Muscle layer of duodenum (tissue), 2 donors: ENCODE measurements around the gene RAI1.

ENCODE experiments used
- H3K27ac ChIP-seq: one replicate; pipeline ENCODE4 v1.7.0; 2013; ENCODE audit warnings: mild to moderate bottlenecking, low read length
- H3K27me3 ChIP-seq: one replicate; pipeline ENCODE4 v1.7.0; 2013; ENCODE audit warnings: low read depth, mild to moderate bottlenecking, control low read depth, low read length
- H3K36me3 ChIP-seq, 2 donors: one replicate each; pipeline ENCODE4 v1.7.0; 2013; ENCODE audit warnings: low read length in 2 of 2, control low read depth in 1 of 2, mild to moderate bottlenecking in 1 of 2; ENCODE audit not compliant: insufficient read depth in 2 of 2, control insufficient read depth in 1 of 2
- H3K4me1 ChIP-seq, 2 donors: one replicate each; pipeline ENCODE4 v1.7.0; 2013; ENCODE audit warnings: low read length in 2 of 2, mild to moderate bottlenecking in 2 of 2, control low read depth in 1 of 2, moderate library complexity in 1 of 2; ENCODE audit not compliant: insufficient read depth in 2 of 2, control insufficient read depth in 1 of 2
- H3K4me3 ChIP-seq, 2 donors: one replicate each; pipeline ENCODE4 v1.7.0; 2013; ENCODE audit warnings: low read length in 2 of 2, low read depth in 1 of 2, mild to moderate bottlenecking in 1 of 2
- H3K9me3 ChIP-seq, 2 donors: one replicate each; pipeline ENCODE4 v1.7.0; 2013; ENCODE audit warnings: low read length in 2 of 2, control low read depth in 1 of 2, mild to moderate bottlenecking in 1 of 2; ENCODE audit not compliant: control insufficient read depth in 1 of 2
- donor health status: healthy.

Gene RAI1

DNA sequence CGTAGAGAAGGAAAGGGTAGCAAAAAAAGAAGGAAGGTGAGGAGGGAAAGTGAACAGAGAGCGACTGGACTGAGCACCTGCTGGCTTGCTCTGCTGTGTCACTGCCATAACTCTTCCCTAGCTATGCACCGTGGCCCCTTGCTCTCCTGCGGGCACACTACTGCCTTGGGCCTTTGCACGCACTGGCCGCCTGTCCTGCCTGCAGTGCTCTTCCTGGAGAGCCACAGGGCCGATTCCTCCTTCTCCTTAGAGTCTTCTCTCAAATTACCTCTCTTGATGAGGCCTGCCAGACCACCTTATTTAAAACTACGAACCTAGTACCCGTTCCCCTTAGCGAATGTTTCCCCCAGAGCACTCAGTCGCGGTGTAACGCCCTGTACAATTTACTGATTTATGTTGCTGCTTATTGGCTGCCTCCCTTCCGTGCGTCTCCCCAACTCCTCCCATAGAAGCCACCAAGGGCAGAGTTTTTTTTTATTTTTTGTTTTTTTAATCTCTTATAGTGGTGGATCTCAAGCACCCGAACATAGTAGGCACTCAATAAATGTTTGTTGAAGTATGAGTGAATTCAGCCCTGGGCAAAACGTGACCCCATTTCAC, 70.3 kb downstream of the RAI1 start:
- peak overlapping the region in 1 of 2 donors; percentile 57 for H3K4me3 ChIP-seq
- no peaks in the 10 kb centered on the region for H3K9me3 ChIP-seq
- H3K4me1 ChIP-seq, result peaks cover 12 to 42% of the 10 kb centered on the region in 2 donors
- no peaks in the 10 kb centered on the region for H3K36me3 ChIP-seq
- no peaks in the 10 kb centered on the region for H3K27me3 ChIP-seq
- peak overlapping the region; percentile 77 for H3K27ac ChIP-seq

DNA sequence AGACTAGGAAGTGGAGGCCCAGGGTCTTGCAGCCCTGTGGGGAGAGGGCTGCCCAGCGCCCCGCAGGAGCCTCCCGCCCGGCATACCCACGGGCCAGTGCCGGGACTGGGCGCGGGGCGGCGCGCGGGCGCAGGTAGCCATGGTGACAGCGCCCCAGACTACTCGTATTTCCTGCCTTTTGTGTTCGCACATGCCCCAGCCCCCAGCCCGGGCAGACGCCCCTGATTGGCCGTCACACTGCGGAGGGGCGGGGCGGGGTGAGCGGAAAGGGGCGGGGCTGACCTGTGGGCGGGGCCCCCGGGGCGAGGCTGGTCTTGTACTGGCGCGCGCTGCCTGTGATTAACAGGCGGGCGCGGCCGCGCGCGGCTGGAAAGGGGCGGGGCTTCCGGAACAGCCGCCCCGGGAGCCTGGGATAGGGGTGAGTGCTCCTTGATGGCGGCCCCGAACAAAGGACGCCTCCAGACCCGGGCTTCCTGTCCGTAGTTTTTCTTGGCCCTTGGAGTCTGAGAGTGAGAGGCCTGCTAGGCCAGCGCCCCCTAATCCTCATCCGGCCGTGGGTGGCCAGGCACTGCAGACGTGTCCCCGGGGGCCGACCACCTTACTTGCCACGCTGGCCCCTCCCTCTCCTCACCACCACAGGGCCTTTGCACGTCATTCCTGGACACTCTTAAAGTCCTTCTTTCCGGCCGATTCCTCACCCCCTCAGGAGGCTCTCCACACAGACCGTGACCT, 71.0 kb downstream of the RAI1 start:
- Histone ChIP-seq H3K27me3 (no peaks in the 10 kb centered on the region), H3K4me3 (peak overlapping the region; percentile 57), H3K27ac (peak overlapping the region; percentile 87), H3K4me1 (peaks cover 12 to 38% of the 10 kb centered on the region in 2 donors), H3K9me3 (no peaks in the 10 kb centered on the region), H3K36me3 (no peaks in the 10 kb centered on the region)

DNA sequence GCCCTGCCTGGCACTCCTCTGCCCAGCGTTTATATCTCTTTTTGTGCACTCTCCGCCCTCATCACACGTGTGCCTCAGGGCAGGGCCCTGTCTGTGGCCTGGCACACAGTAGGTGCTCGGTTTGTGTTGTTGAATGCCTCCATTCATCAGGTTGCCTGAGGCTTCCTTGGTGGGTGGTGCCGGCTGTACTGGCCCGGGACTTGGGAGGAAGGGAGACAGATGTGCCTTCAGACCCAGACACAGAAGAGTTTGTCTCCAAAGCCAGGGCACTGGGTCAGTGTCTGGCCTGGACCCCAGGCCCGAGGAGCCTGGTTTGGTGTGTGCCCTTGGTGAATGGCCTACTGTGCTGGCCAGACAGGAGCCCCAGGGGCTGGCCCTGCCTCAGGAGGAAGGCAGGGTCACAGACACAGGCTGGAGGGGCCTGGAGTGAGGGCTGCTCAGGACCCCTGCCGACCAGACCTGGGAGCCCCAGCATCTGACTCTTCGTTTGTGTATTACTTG, 71.6 kb downstream of the RAI1 start:
- Histone ChIP-seq H3K36me3 (no peaks in the 10 kb centered on the region), H3K27ac (peak overlapping the region; percentile 87), H3K4me3 (peak overlapping the region; percentile 57), H3K4me1 (peaks cover 12 to 39% of the 10 kb centered on the region in 2 donors), H3K27me3 (no peaks in the 10 kb centered on the region), H3K9me3 (no peaks in the 10 kb centered on the region)

DNA sequence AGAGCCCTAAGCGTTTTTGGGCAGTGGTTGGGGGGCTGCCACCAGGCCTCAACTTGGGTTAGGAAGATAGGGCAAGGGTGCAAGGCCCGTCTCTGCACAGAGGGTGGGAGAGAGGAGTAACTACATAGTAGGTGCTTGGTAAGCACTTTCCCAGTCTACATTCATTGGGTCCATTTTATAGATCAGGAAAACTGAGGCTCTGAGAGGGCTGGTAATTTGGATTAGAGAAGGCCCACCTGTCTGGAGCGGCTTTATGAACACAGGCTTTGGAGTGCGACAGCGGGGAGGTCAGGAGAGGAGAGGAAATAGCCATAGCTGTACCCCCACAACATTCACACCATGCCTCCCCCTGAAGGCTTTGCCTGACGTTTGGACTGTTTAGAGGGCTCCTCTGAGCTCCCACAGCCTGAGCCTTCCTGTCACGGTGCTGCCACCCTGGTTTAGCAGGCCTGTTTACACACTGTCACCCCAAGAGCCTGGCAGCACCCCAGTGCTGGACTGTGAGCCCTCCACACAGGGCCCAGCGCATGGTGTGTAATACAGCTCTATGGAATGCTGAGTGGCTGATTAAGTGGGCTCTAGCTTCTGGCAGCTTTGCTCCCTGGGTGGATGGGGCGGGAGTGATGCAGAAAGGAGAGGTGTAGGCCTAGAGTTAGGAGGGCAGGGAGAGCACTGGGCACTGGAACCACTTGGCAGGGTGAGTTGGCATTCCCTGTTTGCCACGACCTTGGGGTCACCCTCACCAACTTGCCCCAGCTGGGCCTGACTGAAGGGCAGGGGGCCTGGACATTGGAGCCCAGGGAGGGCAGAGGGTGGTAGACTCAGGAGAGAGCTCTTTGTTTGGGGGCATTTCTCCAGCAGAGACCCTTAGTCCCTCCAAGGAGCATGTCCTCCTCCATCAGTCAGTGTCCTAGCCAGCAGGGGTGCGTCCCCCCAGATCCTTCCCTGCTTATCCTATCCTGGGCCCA, 73.7 kb downstream of the RAI1 start:
- Histone ChIP-seq H3K9me3 (no peaks in the 10 kb centered on the region), H3K4me3 (no peak overlapping the region), H3K27me3 (no peaks in the 10 kb centered on the region), H3K36me3 (no peaks in the 10 kb centered on the region), H3K27ac (no peak overlapping the region), H3K4me1 (peaks cover 12 to 42% of the 10 kb centered on the region in 2 donors)

DNA sequence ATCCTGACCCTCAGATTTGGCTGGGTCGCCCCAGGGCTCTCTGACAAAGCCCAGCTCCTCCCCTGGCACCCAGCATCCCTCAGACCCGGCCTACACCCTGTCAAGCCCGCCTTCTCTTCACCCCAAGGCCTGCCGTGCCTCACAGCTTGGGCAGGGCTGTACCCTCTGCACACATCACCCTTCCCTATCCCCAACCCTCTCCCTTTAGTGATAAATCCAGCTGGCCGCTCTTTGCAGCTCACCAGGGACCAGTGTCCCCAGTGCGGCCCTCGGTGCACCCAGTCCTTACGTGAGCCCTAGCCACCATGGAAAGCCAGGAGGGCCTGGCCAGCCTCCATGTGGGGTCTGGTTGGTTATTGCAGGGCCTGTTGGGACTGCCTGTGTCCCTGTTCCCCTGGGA, 74.5 kb downstream of the RAI1 start:
- H3K4me1 ChIP-seq, result peaks cover 12 to 35% of the 10 kb centered on the region in 2 donors
- H3K36me3 ChIP-seq, result no peaks in the 10 kb centered on the region
- H3K27me3 ChIP-seq, result no peaks in the 10 kb centered on the region
- no peak overlapping the region for H3K27ac ChIP-seq
- H3K9me3 ChIP-seq, result no peaks in the 10 kb centered on the region
- no peak overlapping the region for H3K4me3 ChIP-seq

DNA sequence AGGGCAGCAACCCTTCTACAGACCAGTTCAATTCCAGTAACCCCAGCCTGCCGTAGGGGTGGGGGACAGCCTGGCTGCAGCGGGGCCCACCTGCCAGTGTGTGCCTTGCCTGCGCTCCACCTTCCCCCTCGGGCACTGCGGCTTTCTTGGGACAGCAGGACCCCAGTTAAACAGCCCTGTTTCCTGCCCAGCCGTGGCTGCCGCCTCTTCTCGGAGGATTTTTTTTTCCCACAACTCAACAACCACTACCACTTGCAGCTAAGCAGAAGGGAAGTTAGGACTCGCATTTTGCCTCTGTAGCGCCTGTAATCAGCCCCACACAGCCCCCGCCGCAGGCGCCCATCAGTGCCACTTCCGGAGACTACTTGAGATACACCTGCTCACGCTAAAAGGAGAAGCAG, 76.1 kb downstream of the RAI1 start:
- no peaks in the 10 kb centered on the region for H3K9me3 ChIP-seq
- no peaks in the 10 kb centered on the region for H3K27me3 ChIP-seq
- H3K36me3 ChIP-seq, result no peaks in the 10 kb centered on the region
- peaks cover 7 to 25% of the 10 kb centered on the region in 2 donors for H3K4me1 ChIP-seq
- no peak overlapping the region for H3K4me3 ChIP-seq
- no peak overlapping the region for H3K27ac ChIP-seq

DNA sequence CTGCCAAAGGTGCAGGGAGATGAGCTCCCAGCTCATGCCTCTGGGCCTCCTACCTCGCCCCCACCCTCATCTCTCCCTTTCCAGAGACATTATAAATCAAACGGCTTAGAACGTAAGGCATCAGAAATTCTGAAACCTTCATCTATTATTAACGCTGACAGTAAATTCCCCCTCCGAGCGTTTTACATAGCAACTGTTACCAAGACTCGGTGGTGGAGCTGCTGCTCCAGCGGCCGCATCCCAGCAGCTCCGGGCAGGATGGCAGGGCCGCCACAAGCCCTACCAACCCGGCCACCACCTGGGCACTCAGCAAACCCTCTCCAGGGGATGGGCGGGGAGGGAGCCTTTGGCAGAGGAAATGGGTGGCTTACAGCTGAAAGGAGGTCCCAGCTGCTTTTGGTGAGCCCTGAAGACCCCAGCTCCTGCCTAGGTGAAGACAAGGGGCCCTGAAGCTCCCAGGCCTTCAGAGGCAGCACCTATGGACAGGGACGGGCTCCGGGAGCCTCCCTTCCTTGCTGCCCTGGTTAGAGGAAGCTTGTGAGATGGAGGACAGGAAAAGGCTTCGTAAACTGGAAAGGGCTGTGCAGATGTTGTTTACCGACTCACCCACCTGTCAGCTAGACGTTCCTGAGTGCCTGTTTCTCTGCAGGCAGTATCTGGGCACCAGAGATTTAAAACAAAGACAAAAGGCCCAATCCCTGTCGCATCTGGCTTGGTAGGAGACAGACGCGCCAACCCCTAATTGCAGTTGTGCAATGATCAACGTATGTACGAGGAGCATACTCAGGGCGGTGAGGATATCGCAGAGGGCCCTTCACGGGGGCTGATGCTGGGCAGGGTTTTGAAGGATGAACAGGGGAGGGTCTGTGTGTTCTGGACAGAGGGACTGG, 76.9 kb downstream of the RAI1 start:
- peaks cover 4 to 25% of the 10 kb centered on the region in 2 donors for H3K4me1 ChIP-seq
- H3K9me3 ChIP-seq, result no peaks in the 10 kb centered on the region
- no peaks in the 10 kb centered on the region for H3K27me3 ChIP-seq
- no peak overlapping the region for H3K4me3 ChIP-seq
- H3K36me3 ChIP-seq, result no peaks in the 10 kb centered on the region
- no peak overlapping the region for H3K27ac ChIP-seq

DNA sequence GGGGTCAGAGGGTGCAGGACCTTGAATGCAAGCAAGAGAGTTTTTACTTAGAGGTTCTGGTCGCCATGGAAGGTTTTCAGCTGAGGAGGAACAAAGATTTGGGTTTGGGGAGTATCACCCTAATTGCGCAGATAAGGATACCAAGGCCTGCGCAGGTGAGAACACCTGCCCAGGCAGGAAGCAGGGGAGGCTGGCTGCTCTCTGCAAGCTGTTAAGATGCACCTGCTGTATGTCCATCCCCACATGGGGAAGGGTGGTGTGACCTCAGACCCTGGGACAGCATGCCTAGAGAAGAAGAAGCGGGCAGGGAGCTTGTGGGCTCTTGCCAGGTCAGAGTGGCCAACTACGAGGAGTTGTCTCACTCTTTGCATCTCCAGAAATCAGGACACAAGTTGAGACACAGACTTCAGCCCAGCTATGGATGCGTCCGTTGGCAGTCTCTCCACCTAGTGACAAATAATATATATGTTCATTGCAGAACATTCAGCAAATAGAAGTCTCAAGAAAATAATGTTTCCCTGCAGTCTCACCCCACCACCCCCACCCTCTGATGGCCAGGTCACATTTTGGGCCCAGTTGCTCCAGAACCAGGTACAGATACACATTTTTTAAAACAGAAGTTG, 77.8 kb downstream of the RAI1 start:
- Histone ChIP-seq H3K4me1 (peaks cover 0 to 26% of the 10 kb centered on the region in 2 donors), H3K36me3 (no peaks in the 10 kb centered on the region), H3K9me3 (no peaks in the 10 kb centered on the region), H3K4me3 (no peak overlapping the region), H3K27me3 (no peaks in the 10 kb centered on the region), H3K27ac (no peak overlapping the region)

DNA sequence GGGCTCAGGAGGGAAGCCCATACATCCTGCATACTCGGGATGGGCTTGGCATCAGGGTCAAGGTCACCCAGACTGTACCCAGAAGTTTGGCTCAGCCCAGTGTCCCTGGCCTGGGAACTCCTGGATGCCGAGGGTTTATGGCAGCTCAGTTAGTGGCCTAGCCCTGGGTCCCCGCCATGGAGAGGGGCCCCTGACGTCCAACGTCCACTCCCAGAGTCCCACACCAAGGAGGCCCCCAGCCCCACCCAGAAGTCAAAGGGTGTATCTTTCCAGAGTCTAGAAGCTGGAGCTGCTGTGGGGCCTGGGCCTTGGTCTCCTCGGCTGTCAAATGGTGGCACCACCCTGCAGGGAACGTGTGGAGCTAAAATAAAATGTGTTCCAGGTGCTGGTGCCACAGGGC, 79.1 kb downstream of the RAI1 start:
- peaks cover 0 to 27% of the 10 kb centered on the region in 2 donors for H3K4me1 ChIP-seq
- H3K27ac ChIP-seq, result no peak overlapping the region
- H3K36me3 ChIP-seq, result no peaks in the 10 kb centered on the region
- H3K4me3 ChIP-seq, result no peak overlapping the region
- H3K27me3 ChIP-seq, result no peaks in the 10 kb centered on the region
- H3K9me3 ChIP-seq, result no peaks in the 10 kb centered on the region

DNA sequence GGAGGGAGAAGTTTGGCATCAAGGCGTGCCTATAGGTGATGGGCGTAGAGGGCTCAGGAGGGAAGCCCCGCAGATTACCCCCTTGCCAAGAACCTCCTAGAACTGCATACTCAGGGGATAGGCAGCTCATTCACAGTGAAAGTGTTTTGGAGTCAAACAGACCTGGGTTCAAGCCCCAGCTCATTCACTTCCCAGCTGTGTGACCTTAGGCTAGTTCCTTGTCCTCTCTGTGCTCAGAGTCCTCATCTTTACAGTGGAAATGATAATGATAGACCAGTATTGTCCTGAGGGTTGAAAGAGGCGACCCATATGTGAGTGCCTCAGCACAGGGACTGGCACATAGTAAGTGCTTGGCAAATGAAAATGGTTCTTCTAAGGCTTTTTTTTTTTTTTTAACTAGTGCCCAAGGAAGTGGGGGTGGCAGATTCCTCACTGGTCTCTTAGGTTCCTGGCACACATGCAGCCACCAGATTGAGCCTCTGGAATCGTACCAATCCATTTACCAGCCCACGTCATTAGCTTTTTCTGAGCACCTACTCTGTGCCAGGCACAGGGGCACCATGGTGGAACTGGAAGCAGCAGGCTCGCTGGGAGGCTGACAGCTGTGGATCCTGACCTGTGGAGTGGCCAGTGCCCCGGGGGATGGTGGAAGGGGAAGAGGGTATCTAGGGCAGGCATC, 79.8 kb downstream of the RAI1 start:
- H3K36me3 ChIP-seq, result no peaks in the 10 kb centered on the region

More for the DNA sequence above, 79.8 kb downstream of the RAI1 start:
- no peaks in the 10 kb centered on the region for H3K9me3 ChIP-seq
- no peak overlapping the region for H3K4me3 ChIP-seq
- H3K4me1 ChIP-seq, result peaks cover 0 to 34% of the 10 kb centered on the region in 2 donors
- no peak overlapping the region for H3K27ac ChIP-seq
- no peaks in the 10 kb centered on the region for H3K27me3 ChIP-seq
